ENCODE results near the gene DPP6. TPM values are rescaled to one million over a fixed set of nuclear protein-coding genes. Genes with fewer than 3 reads are reported as not detected.

The DPP6 gene
- total and polyA plus RNA-seq, 2 experiments from 2014 or later: 0.20 to 0.44 TPM

DNA sequence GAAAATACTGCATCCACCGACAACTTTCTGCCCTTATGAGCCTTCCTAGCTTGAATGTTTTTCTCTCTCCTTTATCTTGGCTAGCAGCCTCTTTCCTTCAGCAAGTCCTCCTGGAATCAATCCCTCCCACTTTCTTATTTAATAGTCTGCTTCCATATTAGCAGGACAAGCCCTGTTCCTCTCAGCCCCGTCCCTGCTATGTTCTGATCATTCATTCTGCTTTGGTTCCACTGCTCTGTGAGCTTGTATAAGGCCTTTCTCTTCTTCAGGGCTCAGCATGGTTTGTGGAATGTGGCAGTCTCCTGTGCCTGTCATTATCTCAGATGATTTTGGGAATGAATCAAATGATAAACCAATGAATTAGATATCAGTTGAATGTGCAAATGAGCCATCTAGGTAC, 420.1 kb downstream of the DPP6 start:
- H3K4me2 ChIP-seq: no peak overlapping the region
- no peak overlapping the region for H2AFZ ChIP-seq
- WGBS (ENCODE audit: low lambda C conversion rate, missing lambda C conversion rate): 66% methylated on average over 2 of the region's 2 CpGs
- no peaks in the 10 kb centered on the region for H3K27me3 ChIP-seq
- no peaks in the 10 kb centered on the region for H3K79me2 ChIP-seq
- H3K4me3 ChIP-seq: no peak overlapping the region
- H3K9me3 ChIP-seq (ENCODE audit: low read depth): no peaks in the 10 kb centered on the region
- no peaks in the 10 kb centered on the region for H3K4me1 ChIP-seq (ENCODE audit: insufficient read depth)
- no peaks in the 10 kb centered on the region for H3K9me2 ChIP-seq (replicated peaks; ENCODE audit: insufficient read depth)
- no peak overlapping the region for H3K27ac ChIP-seq
- DNase-seq (ENCODE audit: low spot score): no peak
- H4K20me1 ChIP-seq (ENCODE audit: insufficient read depth, poor library complexity, severe bottlenecking): no peaks in the 10 kb centered on the region
- TF ChIP-seq EZH2phosphoT487 (IDR thresholded peaks at IDR 0.05; ENCODE audit: low read depth, severe bottlenecking, unreplicated experiment) (no peak), EZH2 (IDR thresholded peaks at IDR 0.05; ENCODE audit: borderline replicate concordance) (no peak), CTCF (IDR thresholded peaks at IDR 0.05; ENCODE audit: poor library complexity) (no peak)
- H3K36me3 ChIP-seq (replicated peaks; ENCODE audit: insufficient read depth, low read depth): no peaks in the 10 kb centered on the region

DNA sequence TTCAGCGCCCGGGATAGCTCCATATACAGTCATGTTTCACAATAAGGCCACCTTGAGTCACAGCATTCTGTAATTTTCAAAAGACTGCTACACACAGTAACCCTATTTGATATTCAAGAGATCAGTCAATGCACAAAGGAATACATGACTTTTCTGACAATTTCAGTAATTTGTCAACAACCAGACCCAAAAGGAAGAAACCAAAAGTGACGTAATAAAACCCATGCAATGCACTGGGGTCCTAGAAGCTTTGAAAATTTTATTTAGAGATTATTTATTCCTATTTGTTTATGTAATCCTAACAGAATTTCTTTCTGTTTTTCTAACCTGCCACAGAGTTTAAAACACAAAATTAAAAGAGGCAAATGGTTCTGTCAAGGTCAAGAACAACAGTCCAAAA, 421.2 kb downstream of the DPP6 start:
- no peak for DNase-seq (ENCODE audit: low spot score)
- no peaks in the 10 kb centered on the region for H3K9me3 ChIP-seq (ENCODE audit: low read depth)
- no peaks in the 10 kb centered on the region for H3K9me2 ChIP-seq (replicated peaks; ENCODE audit: insufficient read depth)
- 82% methylated on average over 3 of the region's 3 CpGs for WGBS (ENCODE audit: low lambda C conversion rate, missing lambda C conversion rate)
- no peaks in the 10 kb centered on the region for H3K79me2 ChIP-seq
- H3K27ac ChIP-seq: no peak overlapping the region
- no peak overlapping the region for H3K4me2 ChIP-seq
- H3K4me3 ChIP-seq: no peak overlapping the region
- H3K36me3 ChIP-seq (replicated peaks; ENCODE audit: insufficient read depth, low read depth): no peaks in the 10 kb centered on the region
- H2AFZ ChIP-seq: no peak overlapping the region
- no peaks in the 10 kb centered on the region for H3K27me3 ChIP-seq
- no peaks in the 10 kb centered on the region for H3K4me1 ChIP-seq (ENCODE audit: insufficient read depth)
- TF ChIP-seq EZH2 (IDR thresholded peaks at IDR 0.05; ENCODE audit: borderline replicate concordance): no peak
- no peak for TF ChIP-seq EZH2phosphoT487 (IDR thresholded peaks at IDR 0.05; ENCODE audit: low read depth, severe bottlenecking, unreplicated experiment)
- no peak for TF ChIP-seq CTCF (IDR thresholded peaks at IDR 0.05; ENCODE audit: poor library complexity)
- H4K20me1 ChIP-seq (ENCODE audit: insufficient read depth, poor library complexity, severe bottlenecking): no peaks in the 10 kb centered on the region

DNA sequence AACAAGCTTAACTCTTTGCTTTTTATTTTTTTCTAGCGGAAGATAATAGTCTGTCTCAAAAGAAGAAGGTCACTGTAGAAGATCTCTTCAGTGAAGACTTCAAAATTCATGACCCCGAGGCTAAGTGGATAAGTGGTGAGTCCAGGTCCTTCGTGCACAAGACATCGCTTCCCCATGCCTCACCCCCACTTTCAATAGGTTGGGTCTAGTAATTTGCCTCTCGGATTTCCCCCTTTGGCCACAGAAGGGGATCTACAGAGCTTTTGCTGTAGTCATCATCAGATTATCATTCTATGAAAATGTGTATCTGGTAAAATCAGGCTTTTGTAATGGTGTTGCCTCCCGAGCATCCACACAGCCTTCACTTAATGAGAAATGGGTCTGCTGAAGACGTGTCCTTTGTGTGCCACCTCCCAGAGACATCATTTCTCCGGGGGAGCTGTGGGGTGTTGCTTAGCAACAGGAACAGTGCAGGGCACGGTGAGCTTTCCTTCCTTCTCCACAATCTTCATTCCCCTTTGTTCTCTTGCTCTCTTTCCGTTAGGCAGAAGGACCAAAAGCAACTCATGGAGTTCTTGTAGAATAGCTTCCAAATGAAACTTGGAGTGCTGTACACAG, 422.8 kb downstream of the DPP6 start:
- Histone ChIP-seq H3K27me3 (no peaks in the 10 kb centered on the region), H3K79me2 (no peaks in the 10 kb centered on the region), H2AFZ (no peak overlapping the region), H4K20me1 (ENCODE audit: insufficient read depth, poor library complexity, severe bottlenecking) (no peaks in the 10 kb centered on the region), H3K4me1 (ENCODE audit: insufficient read depth) (no peaks in the 10 kb centered on the region), H3K27ac (no peak overlapping the region), H3K4me3 (no peak overlapping the region), H3K9me3 (ENCODE audit: low read depth) (no peaks in the 10 kb centered on the region), H3K4me2 (no peak overlapping the region), H3K36me3 (replicated peaks; ENCODE audit: insufficient read depth, low read depth) (no peaks in the 10 kb centered on the region), H3K9me2 (replicated peaks; ENCODE audit: insufficient read depth) (no peaks in the 10 kb centered on the region)
- no peak for DNase-seq (ENCODE audit: low spot score)
- 66% methylated on average over 10 of the region's 10 CpGs for WGBS (ENCODE audit: low lambda C conversion rate, missing lambda C conversion rate)
- TF ChIP-seq EZH2 (IDR thresholded peaks at IDR 0.05; ENCODE audit: borderline replicate concordance) (no peak), CTCF (IDR thresholded peaks at IDR 0.05; ENCODE audit: poor library complexity) (no peak), EZH2phosphoT487 (IDR thresholded peaks at IDR 0.05; ENCODE audit: low read depth, severe bottlenecking, unreplicated experiment) (no peak)
